GM18907 (cell line): ENCODE data around the gene YES1.
A peak's percentile ranks its signal among the peaks of the same experiment; 100 is the strongest.
"Not testable (repeated sequence)": the region's sequence is repeated elsewhere in the genome, so short reads cannot be mapped to it uniquely, and the experiment has no call there.

Experiments
- ATAC-seq: cut with Tn5 transposase; IDR thresholded peaks from one replicate; pipeline ENCODE4 v1.9.1; 2021; ENCODE audit warnings: mild to moderate bottlenecking, moderate library complexity; ENCODE audit not compliant: unreplicated experiment

YES1 gene

DNA sequence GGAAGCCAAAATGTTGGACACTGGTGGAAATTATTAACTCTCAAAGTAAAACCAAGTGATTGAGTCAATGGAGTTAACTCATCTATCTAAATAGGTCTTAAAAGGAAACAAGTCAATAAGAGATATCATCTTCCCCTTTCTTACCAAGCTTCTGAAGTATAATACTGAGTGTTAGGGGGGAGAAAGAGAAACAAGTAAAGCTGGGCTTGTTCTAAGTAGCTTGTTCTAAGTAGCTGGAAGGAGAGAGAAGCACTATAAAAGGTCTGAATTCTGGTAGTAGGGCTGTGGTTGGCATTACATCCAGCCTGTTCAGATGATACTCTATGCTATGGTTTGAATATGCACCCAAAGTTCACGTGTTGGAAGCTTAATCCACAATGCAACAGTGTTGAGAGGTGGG is 26.8 kb downstream of the YES1 start:
- ATAC-seq: no peak

DNA sequence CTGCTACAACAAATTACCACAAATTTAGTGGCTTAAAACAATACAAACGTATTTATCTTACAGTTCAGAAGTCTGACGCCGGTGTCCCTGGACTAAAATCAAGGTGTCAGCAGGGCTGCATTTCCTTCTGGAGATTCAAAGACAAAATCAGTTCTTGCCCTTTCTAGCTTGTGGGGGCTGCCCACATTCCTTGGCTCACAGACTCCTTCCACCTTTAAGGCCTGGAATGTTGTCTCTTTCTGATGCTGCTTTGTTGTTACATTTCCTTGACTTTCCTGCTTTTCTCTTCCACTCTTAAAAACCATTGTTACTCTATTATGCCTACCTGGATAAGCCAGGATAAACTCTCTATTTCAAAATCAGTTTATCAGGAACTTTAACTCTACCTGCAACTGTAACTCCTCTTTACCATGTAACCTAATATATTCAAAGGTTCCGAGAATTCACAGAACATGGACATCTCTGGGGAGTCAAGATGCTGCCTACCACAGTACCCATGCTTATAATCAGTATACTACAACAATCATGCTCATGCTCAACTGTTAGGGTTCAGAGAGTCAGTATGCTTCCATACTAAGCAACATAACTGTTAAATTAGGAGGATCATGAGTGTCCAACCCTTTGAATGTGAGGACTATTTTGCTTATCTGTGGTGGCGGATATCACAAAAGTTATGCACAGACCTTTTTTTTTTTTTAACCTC is 27.4 kb downstream of the YES1 start:
- no peak for ATAC-seq

DNA sequence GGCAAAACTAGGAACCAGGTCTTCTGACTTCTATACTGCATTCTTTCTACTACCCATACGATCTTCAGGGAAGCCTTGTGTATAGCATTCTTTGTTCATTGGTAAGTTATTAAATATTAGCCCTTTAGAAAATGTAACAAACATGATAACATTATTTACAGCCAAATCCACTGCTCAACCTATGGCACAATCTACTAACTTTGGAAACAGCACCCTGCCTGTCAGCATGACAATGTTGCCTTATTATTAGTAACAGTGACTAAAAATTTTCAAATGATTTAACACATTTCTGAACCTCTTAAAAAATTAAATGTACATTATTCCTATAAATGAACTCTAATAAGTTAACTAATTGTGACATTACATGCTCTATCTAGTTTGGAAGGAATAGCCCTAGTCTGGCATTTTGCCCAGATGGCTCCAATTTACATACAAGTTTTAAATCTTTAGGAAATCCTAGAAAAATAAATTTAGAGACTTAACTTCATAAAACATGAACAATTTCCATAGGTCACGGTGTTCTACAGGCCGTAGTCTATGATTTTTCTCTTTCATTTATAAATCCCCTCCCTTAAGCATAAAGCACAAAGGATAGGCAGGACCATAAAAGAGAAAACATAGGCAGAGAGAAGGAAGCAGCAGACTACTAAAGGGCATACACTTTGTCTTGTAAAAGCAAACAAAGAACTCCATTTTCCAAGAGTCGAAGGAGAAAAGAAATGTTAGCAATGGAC is 33.7 kb downstream of the YES1 start:
- ATAC-seq: no peak

DNA sequence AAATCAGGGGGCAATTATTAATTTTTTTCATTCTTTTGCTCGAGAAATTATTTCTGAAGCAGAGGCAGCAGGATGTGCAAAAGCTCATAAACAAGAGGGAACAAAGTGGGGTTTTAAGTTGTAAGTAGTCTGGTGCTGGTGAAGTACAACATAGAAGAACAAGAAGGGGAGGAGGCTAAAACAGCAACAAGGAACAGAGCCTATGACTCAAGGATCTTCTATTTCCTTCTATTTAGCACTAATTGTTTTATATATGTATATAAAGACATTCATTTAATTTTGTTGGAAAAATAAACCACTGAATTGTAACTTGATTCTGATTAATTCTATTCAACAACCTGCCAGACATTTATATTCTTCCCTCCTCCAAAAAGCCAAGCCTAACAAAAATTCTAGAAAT is 35.0 kb downstream of the YES1 start:
- ATAC-seq: no peak

DNA sequence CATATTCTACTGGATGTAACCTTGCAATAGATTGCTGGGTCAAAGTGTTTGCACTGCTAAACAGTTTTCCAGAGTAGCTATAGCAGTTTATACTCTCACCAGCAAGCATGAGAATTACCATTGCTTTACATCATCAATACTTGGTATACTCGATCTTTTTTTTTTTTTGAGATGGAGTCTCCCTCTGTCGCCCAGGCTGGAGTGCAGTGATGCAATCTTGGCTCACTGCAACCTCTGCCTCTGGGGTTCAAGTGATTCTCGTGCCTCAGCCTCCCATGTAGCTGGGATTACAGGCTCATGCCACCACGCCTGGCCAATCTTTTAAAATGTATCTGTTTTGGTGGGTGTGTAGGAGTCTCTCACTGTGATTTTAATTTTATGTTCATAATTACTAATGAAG is 36.0 kb downstream of the YES1 start:
- not testable (repeated sequence) for ATAC-seq

DNA sequence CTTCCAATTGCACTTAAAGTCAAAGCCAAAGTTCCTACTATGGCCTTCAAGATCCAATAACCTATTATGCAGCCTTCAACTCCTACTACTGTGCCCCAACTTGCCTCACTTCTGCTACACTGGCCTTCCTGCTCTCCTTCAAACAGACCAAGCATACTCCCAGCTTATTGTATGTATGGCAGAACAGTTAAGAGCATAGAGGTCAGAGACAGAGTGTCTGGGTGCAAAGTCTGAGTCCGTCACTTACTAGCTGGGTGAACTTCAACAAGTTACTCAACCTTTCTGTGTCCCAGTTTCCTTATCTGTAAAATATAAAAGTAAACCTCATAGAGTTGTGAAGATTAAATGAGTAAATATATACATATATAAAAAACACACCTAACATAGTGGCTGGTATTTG is 37.2 kb downstream of the YES1 start:
- ATAC-seq: no peak

DNA sequence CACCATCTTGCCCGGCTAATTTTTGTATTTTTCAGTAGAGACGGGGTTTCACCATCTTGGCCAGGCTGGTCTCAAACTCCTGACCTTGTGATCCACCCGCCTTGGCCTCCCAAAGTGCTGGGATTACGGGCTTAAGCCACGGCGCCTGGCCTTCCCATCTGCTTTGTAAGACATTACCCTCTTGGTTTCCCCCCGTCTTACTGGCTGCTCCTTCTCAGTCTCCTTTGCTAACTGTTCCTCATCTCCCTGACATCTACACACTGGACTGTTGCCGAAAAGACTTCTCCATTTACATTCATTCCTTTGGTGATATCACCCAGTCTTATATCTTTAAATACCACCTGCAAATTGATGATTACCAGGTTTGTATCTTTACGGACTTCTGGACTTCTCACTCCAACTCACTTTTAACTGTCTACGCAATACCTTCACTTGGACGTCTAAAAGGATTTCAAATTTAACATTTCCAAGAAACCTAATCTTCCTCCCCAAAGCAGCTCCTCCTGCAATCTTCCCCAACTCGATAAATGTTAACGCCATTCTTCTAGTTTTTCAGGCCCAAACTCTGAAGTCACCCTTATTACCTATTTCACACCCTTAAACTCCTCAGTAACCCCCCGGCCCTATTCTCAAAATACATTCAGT is 37.9 kb downstream of the YES1 start:
- no peak for ATAC-seq

DNA sequence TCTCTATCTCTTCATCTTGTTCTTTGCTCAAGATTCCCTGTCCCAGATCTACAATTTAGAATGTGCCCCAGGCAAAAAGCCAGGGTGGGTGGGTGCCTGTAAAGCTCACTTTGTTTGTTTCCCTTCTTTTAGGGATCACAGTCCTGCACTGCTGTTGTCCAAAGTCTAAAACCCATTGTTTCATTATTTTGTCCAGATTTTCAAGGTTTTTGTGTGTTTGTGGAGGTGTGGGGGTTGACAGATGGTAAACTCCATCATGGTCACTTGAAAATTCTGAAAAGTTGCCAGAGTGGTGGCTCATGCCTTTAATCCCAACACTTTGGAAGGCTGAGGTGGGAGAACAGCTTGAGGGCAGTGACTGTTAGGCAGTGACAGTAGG is 41.5 kb downstream of the YES1 start:
- ATAC-seq: no peak

DNA sequence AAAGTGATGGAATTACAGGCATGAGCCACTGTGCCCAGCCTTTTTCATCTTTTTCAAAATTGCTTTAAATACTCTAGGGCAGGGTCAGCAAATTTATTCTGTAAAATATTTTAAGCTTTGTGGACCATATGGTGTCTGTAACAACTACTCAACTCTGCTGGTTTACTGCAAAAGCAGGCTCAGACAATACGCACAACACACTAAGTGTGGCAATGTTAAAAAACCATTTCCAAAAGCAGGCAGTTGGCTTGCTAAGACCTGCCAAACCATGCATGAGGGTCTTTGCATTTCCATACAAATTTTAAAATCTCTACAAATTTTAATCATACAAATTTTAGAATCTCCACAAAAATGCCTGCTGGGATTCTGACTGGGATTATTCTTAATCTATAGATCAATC is 44.1 kb downstream of the YES1 start:
- ATAC-seq: no peak

DNA sequence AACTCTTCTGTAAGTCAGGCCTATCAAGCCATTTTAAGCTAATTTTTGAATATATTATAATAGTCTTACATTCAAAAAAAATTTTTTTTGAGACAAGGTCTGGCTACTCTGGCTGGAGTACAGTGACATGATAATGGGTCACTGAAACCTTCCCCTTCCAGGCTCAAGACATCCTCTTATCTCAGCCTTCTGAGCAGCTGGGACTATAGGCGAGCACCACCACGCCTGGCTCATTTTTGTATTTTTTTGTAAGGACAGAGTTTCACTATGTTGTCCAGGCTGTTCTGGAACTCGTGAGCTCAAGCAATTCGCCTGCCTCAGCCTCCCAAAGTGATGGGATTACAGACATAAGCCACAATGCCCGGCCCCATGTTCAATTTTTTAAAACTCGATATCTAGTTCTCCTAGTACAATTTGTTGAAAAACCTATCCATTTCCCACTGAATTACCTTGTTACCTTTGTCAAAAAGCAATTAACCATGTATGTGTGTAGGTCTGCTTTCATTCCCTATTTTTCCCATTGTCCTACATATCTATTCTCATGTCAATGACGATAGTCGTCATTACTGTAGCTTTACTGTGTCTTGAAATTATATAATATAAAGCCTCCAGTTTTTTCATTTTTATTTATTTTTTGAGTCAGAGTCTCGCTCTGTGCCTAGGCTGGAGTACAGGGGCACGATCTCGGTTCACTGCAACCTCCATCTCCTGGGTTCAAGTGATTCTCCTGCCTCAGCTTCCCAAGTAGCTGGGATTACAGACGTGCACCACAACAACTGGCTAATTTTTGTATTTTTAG is 44.8 kb downstream of the YES1 start:
- no peak for ATAC-seq

DNA sequence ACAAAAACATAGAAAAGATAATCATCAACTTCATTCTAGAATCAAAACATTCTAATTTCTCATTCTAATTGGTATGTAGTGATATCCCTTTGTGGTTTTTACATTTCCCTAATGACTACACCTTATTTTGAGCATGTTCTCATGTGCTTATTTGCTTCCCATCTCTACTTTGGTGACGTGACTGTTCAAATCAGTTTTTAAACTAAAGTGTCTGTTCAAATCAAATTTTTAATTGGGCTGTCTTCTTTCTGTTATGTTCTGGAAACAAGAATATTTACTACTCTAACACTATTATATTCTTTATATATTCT is 45.5 kb downstream of the YES1 start:
- no peak for ATAC-seq

DNA sequence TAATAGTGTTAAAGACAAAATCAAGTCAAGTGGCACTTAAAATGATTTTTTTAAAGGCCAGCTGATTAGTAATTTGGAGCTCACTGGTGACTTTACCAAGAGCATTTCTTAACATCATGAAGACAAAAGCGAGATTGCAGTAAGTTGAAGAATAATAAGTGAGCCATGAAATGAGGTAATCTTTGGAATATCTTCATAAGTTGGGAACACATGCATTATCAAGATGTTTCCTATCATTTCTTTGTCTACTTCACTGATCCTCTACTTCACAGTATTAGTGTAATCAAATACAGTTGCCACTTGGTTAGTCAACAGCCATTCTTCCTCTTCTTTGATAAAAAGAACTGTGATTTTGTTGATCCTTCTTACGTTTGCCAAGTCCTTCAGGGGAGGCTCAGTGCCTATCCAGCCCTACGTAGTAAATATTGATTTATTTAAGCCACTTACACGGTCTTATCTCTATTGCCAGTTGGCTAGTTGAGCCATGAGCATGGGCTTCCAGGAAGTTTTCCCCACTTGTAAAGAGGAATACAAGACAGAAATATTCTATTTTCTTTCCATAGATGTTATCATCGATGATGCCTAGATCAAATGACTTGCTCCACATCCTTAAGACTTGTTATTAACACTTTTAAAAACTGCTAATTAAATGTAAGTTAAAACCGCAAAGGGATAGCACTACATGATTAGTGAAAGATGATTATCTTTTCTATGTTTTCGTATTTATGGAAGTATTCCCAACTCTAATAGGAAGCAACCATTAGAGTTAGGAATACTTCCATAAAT is 46.1 kb downstream of the YES1 start:
- no peak for ATAC-seq

DNA sequence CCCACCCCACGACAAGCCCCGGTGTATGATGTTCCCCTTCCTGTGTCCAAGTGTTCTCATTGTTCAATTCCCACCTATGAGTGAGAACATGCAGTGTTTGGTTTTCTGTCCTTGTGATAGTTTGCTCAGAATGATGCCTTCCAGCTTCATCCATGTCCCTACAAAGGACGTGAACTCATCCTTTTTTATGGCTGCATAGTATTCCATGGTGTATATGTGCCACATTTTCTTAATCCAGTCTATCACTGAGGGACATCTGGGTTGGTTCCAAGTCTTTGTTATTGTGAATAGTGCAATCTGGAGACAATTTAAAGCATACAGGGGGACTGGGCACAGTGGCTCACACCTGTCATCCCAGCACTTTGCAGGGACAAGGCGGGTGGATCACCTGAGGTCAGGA is 52.2 kb downstream of the YES1 start:
- not testable (repeated sequence) for ATAC-seq

DNA sequence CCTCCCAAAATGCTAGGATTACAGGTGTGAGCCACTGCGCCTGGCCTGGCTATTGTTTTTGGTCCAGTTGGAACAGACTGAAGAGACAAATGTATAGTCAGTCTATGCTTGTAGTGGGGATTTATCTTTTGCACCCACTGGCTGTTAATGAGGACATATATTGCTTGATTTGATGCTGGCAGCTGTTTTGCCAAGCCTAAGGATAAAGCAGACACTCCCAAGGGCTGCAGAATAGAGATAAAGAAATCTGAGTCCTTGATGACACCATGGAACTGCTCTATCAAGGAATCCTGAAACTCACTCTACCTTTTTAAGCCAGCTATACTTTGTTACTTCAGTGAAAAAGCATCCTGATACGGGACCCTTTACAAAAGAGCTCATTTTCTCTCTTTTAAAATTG is 56.5 kb downstream of the YES1 start:
- no peak for ATAC-seq

DNA sequence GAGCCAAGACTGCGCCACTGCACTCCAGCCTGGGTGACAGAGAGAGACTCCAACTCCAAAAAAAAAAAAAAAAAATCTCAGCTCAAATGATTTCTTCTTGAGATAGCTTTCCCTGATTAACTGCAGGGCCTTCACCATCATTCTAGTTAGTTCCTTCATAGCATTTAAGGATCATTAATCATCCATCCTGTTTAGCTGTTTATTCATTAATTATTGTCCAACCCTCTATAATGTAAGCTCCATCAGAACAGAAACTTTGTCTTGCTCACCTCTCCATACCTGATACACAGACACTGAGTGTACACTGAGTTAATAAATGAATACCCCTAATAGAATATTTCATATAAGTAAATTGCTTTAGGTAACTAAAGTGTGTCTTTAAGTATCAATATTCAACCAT is 57.4 kb downstream of the YES1 start:
- no peak for ATAC-seq

DNA sequence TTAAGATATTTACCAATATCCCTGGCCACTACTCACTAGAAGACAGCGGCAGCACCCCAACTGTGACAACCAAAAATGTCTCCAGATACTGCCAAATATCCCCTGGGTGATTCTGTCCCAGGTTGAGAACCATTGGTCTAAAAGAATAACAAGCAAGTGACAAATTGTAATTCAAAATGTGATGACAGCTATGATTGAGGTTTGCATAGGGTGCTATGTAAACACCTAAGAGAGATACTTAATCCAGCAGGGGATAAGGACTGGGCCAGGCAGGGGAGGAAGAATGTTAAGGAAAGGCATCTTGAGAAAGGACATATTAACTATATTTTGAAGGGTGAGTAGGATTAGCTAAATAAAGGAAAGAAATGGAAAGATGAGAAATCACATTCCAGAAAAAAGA is 61.6 kb downstream of the YES1 start:
- ATAC-seq: no peak

DNA sequence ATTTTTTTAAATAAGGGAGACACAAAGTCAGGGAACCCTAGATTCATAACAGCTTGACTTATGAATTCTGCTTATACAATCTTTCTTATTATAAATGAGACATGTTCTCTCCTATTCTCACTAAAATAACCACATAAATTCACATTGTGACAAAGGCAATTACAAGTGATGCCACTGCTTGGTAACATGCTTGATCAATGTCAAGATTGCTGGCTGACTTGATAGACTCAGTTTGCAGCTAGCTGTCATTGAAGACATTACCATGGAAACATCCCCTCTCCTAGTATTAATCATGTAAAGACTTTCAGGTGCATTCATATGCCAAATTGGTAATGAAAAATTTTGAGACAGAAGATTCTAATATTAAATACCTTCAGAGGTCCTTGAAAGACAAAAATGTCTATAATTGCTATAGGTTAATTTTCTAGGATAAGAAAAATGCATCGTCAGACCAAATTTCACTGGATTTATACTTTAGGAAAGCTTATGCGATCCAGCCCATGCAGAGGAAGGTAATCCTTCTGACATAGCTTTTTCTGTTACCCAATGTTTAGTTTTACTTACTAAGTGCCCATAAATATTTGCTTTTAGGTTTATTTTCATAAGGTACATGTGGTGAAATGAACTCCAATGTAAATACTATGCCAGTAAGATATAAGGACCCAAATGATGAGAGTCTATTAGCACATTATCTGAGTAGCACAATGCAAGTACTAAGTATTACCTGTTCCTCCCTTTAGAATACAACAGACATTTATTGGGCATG is 67.0 kb downstream of the YES1 start:
- no peak for ATAC-seq

DNA sequence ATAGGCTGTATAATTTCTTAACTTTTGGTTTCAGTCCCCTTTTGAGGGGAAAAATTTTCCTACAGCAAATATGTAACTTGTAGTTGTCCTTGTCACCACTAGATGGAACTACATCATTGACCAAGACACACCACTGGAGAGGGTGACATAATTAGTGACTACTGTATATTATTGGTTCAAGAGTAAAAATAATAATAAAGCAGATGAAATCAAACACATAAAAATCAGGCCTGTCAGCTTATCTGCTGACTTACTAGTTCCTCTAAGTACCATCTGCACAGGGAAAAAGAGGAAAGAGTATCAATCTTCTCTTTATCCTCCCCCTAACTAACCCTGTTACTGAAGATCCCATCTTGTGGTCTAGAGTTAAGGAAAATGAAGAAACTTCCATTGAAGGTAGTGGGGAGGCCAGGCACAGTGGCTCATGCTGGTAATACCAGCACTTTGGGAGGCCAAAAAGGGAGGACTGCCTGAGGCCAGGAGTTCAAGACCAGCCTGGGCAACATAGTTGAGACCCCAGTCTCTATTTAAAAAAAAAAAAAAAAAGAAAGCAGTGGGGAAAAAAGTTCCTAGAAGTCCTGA is 70.0 kb downstream of the YES1 start:
- peak; percentile 88 for ATAC-seq

DNA sequence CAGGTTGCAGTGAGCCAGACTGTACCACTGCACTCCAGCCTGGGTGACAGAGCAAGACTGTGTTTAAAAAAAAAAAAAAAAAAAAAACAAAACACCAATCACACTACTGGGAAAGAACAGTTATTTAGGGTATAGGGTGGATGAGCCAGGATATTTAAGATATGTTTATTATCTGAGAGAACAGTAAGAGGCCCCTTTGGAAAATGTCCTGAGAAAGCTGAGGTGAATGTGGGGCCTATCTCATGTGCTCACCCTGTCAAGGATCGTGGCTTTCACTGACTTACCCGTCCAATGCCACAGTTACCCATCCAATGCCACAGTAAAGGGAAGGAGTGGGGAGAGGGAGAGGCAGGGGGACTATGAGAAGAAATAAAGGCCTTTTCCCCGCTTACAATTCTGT is 79.7 kb downstream of the YES1 start:
- ATAC-seq: no peak

DNA sequence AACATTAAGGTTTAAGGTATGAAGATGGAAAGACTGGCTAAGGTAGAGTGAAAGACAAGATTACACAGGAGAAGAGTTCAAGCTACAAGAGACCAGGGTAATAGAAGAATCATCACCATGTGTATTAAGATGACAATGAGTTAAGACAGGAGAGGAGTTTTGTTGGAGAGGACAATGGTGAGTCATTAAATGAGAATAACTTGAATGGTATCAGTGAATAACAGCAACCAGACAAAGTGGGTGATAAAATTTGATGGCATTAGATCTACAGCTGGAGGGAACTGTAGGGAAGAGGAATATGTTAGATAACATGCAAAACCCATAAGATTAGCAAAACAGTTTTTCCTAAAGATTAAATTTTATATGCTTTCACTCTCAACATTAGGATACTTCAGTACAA is 80.9 kb downstream of the YES1 start:
- ATAC-seq: no peak
